ENCODE data around the gene ORM2.

ORM2 gene

GRCh38 chr9:114341152-114341830 lies 11.6 kb downstream of the ORM2 start:
- no peak for DNase-seq (ENCODE audit: low read depth)
- TF ChIP-seq, protein P1, sequence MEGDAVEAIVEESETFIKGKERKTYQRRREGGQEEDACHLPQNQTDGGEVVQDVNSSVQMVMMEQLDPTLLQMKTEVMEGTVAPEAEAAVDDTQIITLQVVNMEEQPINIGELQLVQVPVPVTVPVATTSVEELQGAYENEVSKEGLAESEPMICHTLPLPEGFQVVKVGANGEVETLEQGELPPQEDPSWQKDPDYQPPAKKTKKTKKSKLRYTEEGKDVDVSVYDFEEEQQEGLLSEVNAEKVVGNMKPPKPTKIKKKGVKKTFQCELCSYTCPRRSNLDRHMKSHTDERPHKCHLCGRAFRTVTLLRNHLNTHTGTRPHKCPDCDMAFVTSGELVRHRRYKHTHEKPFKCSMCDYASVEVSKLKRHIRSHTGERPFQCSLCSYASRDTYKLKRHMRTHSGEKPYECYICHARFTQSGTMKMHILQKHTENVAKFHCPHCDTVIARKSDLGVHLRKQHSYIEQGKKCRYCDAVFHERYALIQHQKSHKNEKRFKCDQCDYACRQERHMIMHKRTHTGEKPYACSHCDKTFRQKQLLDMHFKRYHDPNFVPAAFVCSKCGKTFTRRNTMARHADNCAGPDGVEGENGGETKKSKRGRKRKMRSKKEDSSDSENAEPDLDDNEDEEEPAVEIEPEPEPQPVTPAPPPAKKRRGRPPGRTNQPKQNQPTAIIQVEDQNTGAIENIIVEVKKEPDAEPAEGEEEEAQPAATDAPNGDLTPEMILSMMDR (conservative IDR thresholded peaks at IDR 0.05; ENCODE audit: low read length) = no peak
- H3K4me3 ChIP-seq (ENCODE audit: low read length) = no peak overlapping the region

DNA sequence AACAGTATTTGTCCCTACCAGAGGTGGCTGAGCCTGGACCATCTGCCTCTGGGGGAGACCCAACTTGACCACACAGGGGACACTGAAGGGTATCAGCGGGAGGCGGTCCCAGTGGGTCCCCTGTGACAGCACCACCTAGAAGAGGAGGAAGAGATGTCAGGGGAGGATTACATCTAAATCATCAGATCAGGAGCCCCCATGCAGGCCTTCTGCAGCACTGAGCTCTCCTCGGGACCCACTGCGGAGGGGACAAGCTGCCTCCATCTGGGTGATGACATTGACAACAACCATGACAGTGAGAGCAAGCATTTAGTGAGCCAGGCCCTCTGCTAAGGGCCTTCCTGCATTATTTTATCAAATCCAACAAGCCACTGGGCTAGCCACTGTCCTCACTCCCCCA lies 12.3 kb downstream of the ORM2 start:
- no peak for DNase-seq (ENCODE audit: low read depth)
- TF ChIP-seq, protein P1 (conservative IDR thresholded peaks at IDR 0.05; ENCODE audit: low read length) = no peak
- H3K4me3 ChIP-seq (ENCODE audit: low read length) = no peak overlapping the region

GRCh38 chr9:114342755-114343440 lies 13.2 kb downstream of the ORM2 start:
- no peak overlapping the region for H3K4me3 ChIP-seq (ENCODE audit: low read length)
- TF ChIP-seq, protein P1 (conservative IDR thresholded peaks at IDR 0.05; ENCODE audit: low read length) = no peak
- no peak for DNase-seq (ENCODE audit: low read depth)

DNA sequence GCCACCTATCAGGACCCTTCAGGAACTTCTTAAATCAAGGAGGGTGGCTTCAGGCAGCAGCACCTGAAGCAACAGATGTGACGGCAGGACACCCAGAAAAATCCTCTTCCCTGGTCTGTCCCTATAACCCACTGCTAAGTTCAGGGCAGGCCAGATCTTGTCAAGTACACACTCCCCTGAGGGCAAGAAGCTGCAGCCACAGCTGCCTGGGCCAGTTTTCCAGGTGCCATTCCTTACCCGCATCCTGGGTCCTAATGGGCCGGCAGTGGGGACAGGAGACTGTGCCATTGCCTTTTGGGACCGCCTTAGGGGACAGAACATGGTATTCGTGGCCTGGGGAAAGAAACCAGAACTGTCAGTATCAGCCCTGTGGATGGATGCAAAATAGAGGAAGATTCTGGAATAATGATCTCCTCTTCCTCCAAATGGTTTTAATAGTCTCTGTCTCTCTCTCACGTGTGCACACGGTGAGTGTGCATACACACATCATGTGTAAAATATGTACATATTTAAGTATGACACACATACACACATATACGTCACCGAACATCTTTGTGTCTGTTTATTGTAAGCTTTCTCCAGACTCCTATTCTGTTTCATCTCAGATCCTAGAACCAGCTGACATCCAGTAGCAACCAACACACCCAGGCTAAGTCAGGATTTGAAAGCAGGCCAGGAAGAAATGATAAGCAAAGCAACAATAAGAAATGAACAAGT lies 14.0 kb downstream of the ORM2 start:
- TF ChIP-seq, protein P1 (conservative IDR thresholded peaks at IDR 0.05; ENCODE audit: low read length) = no peak
- DNase-seq (ENCODE audit: low read depth) = no peak
- H3K4me3 ChIP-seq (ENCODE audit: low read length) = no peak overlapping the region

- TF ChIP-seq, protein P1 (conservative IDR thresholded peaks at IDR 0.05; ENCODE audit: low read length) = no peak
- no peak overlapping the region for H3K4me3 ChIP-seq (ENCODE audit: low read length)
- no peak for DNase-seq (ENCODE audit: low read depth)
These were observed 14.5 kb downstream of the ORM2 start for GRCh38 chr9:114344188-114344566.

DNA sequence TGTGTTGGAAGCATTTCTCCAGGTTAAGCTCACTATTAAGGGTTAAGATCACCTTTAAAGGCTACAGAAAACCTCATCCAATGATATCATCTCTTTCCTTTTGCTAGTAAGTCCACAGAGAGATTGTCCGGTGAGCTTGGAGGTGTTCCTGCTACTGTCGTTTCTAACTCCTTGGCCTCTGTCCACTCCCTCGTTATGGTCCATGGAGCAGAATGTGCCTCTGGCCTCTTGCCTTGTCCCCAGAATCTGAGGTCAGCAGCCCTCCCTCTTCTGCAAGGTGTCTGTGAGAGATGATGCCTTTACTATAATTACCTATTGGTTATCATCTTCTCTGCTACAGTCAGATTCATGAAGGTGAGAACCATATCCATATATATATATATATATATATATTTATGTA lies 15.0 kb downstream of the ORM2 start:
- no peak overlapping the region for H3K4me3 ChIP-seq (ENCODE audit: low read length)
- TF ChIP-seq, protein P1 (conservative IDR thresholded peaks at IDR 0.05; ENCODE audit: low read length) = no peak
- no peak for DNase-seq (ENCODE audit: low read depth)

Data from AG10803 (cell line).